ENCODE measurements around the gene FHIP2A.
"Not testable (repeated sequence)": the region's sequence is repeated elsewhere in the genome, so short reads cannot be mapped to it uniquely, and the experiment has no call there.

The FHIP2A gene

DNA sequence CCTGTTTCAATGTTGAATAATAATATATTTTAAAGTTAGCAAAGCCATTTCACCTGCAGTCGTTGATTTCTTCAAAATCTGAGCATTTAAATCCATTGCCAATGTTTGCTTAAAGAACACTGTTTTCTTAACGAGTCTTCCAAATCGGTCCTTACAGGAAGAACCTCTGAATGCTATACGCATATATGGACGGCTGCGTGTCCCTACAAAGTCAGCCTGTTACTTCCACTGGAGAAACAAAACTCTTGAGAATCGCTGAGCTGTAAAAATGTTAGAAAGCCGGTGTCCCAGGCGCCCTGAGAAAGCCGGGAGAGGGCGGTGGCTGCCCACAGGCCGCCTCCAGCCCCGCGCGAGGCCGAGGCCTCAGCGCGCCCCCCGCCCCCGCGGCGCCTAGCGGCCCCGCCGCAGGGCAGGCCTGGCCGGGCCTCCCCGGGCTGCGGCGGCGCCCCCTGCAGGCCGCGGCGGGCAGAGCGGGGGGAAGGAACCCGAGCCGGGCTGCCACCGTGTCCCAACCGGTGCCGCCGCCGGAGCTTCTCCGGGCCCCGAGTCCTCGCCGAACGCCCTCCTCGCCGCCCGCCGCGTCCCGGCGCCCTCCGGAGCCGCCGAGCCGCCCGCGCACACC lies at the start of gene FHIP2A:
FHIP2A (plus strand) TSS at position 488 of the 622 bp plus-strand sequence. CDS start 299 bp downstream, outside the sequence.
- peak in 48 of 56 donors; percentile 12 to 80 (median 51) for DNase-seq

- DNase-seq, result no peak
Measured at GRCh38 chr10:114772496-114773196, 48.9 kb upstream of the FHIP2A start.

- no peak for DNase-seq
Measured at GRCh38 chr10:114773197-114773532, 48.4 kb upstream of the FHIP2A start.

DNA sequence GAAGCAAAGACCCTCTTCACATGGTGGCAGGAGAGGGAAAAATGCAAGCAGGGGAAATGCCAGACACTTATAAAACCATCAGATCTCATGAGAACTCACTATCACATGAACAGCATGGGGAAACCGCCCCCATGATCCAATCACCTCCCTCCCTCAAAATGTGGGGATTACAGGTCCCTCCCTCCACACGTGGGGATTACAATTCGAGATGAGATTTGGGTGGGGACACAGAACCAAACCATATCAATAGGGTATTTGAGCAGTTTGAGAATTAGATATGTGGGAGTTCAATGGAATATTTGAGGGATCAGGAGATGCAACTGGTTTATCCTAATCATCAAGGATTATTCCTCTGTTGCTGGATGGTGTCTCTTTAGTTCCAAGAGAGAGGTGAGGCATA lies 46.5 kb upstream of the FHIP2A start:
- DNase-seq, result not testable (repeated sequence)

DNA sequence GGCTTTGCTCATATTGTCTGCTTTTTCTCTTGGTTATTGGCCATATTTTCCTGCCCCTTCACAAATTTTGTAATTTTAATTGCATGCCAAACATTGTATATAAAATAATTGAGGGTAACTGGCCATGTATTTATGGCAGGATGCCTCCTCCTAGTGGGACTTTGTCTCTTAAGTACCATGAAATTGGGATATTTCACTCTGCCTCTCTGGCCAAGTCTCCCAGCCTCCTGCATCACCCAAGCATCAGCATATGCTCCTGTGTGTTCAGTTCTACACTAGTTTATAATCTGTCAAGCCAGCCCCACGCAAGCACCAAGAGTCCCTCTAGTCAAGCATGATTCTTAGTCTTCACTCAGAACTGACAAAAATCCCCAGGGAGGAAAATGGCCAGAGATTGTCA lies 44.2 kb upstream of the FHIP2A start:
- DNase-seq, result no peak

GRCh38 chr10:114779803-114780576 lies 41.6 kb upstream of the FHIP2A start:
- DNase-seq, result no peak

GRCh38 chr10:114780577-114781184 lies 40.9 kb upstream of the FHIP2A start:
- DNase-seq, result no peak

- DNase-seq, result no peak
Measured at GRCh38 chr10:114782666-114783065, 38.9 kb upstream of the FHIP2A start.

GRCh38 chr10:114783686-114784085 lies 37.9 kb upstream of the FHIP2A start:
- DNase-seq, result no peak

DNA sequence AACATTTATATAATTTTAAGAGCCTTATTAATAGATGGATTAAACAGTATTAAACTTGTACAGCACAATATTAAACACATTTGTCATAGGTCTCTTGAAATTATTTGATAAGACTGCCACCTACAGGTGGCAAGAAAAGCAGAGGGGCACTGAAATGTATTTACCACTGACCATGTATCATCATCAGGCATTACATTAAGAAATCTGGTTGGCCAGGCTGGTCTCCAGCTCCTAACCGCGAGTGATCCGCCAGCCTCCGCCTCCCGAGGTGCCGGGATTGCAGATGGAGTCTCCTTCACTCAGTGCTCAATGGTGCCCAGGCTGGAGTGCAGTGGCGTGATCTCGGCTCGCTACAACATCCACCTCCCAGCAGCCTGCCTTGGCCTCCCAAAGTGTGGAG lies 35.1 kb upstream of the FHIP2A start:
- DNase-seq, result not testable (repeated sequence)

DNA sequence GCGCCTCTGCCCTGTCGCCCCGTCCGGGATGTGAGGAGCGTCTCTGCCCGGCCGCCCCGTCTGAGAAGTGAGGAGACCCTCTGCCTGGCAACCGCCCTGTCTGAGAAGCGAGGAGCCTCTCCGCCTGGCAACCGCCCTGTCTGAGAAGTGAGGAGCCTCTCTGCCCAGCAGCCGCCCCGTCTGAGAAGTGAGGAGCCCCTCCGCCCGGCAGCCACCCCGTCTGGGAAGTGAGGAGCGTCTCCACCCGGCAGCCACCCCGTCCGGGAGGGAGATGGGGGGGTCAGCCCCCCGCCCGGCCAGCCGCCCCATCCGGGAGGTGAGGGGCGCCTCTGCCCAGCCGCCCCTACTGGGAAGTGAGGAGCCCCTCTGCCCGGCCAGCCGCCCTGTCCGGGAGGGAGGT lies 34.4 kb upstream of the FHIP2A start:
- DNase-seq, result not testable (repeated sequence)

DNA sequence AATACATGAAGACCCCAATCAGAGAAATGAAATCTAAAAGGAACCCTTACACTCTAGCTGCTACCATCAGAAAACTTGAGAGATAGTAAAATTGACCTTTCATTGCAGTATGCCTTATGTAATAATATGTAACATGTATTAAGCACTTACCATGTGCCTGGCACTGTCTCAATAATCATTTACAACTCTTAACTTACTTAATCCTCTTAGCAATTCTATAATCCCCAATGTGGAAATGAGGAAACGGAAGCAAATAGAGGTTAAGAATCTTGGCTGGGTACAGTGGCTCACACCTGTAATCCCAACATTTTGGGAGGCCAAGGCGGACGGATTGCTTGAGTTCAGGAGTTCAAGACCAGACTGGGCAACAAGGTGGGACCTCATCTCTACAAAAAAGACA lies 29.8 kb upstream of the FHIP2A start:
- no peak for DNase-seq

DNA sequence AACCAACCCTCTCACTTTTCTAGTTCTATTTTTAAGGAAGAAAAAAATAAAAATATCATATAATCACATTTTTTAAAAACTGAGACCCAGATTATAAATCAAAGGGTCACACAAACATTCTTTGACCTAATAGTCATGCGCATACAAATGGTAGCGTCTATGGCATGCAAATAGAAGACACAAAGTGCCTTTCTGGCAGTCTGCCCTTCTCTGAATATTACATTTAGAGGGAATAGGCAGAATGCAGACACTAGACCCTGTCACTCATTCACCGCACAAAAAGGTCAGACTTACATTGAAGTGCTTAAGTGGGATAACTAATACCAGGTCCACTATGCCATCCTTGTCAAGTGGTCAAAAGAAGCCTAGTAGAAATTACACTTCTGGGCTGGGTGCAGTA lies 26.5 kb upstream of the FHIP2A start:
- no peak for DNase-seq

DNA sequence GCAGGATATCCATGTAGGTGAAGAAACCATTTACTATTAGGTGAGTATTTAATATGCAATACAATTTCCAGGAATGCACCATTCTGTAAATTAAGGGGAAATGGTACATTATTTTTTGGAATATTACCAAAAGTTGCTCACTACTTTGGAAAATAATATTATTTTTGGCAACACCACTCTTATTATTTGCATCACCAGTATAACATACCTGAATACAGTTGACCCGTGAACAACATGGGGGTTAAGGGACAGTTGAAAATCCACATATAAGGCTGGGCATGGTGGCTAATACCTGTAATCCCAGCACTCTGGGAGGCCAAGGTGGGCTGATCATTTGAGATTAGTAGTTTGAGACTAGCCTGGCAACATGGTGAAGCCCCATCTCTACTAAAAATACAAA lies 21.2 kb upstream of the FHIP2A start:
- no peak for DNase-seq

DNA sequence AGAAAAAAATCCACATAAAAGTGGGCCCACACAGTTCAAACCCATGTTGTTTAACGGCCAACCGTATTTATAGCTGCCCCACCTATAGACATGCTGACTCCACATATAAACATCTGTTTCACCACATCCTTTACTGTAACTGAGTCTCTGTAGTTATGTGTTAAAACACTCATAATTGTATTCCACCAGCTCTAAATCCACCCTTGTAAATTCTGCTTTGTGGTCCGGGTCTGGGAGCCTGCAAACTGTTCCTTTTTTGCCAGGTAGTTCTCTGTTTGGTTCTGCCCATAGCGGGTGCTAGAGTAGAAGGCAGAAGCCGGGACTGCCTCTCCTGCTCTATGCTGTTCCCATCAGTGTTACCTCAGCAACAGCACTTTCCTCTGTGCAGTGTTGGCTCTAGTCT lies 20.2 kb upstream of the FHIP2A start:
- DNase-seq, result no peak

DNA sequence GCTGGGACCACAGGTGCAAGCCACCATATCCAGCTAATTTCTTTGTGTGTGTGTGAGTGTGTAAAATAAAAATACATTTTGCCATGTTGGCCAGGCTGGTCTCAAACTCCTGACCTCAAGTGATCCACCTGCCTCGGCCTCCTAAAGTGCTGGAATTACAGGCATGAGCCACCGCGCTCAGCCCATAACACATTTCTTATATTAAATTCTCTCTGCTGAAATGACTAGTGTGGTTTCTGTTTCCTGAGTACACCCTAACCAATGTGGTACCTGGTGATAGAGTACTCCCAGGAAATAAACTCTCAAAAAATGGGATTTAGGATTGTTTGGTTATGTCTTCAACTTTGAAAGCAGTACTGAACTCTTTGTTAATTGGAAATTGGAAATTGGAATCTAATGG lies 19.4 kb upstream of the FHIP2A start:
- DNase-seq, result no peak

GRCh38 chr10:114806562-114807391 lies 14.8 kb upstream of the FHIP2A start:
- DNase-seq, result no peak

DNA sequence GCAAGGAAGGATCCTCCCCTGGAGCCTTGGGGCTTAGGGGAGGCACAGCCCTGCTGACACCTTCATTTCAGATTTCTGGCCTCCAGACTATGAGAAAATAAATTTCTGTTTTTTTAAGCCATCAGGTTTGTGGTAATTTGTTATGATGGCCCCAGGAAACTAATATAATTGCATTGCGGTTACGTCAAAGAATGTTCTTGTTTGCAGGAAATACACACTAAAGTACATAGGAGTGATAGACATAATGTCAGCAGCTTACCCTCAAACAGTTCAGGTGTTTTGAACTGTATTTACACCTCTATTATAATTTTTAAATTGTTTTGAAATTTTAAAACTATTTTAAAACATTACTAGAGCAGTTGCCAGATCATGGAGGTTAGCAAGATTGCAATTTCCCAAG lies 12.6 kb upstream of the FHIP2A start:
- no peak for DNase-seq

DNA sequence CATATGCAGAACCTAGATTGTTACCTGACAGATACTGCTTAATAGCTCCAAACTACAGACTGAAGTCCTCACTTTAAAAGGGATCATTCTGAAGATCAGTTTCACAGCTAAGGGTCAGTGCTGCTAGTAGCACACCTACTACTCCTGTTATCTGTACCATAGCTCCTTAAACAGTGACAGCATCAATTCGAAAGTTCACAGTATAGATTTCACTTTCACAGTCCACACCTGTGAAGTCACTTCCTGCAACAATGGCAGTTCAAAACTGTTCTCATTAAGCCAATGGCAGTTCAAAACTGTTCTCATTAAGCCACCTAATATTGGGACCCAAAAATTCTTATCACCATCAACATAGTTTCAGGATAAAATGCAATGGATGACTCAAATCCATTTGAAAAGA lies 10.7 kb upstream of the FHIP2A start:
- no peak for DNase-seq

DNA sequence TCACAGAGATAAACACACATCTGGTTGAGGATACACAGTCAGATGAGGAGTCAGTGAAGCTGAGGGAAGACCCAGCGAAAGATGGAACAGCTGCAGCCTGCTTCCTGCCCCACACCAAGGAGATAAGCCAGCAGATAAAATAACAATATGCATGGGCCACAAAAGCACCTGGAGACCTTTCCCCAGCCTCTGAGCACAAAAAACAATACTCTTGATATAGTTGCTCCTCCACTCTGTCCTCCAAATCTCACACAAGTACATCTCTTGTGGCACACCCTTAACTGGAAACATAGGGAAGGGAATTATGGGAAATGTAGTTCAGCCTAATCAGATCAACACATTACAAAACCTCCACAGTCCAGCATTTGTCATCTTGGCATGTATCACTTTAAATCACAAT lies 9.7 kb upstream of the FHIP2A start:
- no peak for DNase-seq

GRCh38 chr10:114815791-114816190 lies 5.8 kb upstream of the FHIP2A start:
- DNase-seq, result no peak

Data from nucleus accumbens (tissue), 56 donors.